Inferior parietal cortex (tissue), 1 donor: ENCODE measurements around the gene HRH1.
"Not testable (repeated sequence)": the region's sequence is repeated elsewhere in the genome, so short reads cannot be mapped to it uniquely, and the experiment has no call there.

Experiments
- DNase-seq: peaks from one replicate; pipeline ENCODE4 v3.0.0-alpha.2; 2016; ENCODE audit errors: extremely low spot score

The HRH1 gene

GRCh38 chr3:11206316-11206715, 52.0 kb downstream of the HRH1 start:
- no peak for DNase-seq

GRCh38 chr3:11206953-11207352, 52.7 kb downstream of the HRH1 start:
- no peak for DNase-seq

- no peak for DNase-seq
Measured at GRCh38 chr3:11211531-11212298, 57.4 kb downstream of the HRH1 start.

GRCh38 chr3:11212299-11212608, 58.0 kb downstream of the HRH1 start:
- DNase-seq: peak; percentile 37

- no peak for DNase-seq
Measured at GRCh38 chr3:11212784-11213183, 58.5 kb downstream of the HRH1 start.

- DNase-seq: no peak
Measured at GRCh38 chr3:11213810-11214450, 59.6 kb downstream of the HRH1 start.

- no peak for DNase-seq
Measured at GRCh38 chr3:11214451-11214978, 60.2 kb downstream of the HRH1 start.

GRCh38 chr3:11217370-11217769, 63.1 kb downstream of the HRH1 start:
- DNase-seq: not testable (repeated sequence)

- DNase-seq: no peak
Measured at GRCh38 chr3:11220230-11220629, 65.9 kb downstream of the HRH1 start.

GRCh38 chr3:11221818-11222415, 67.6 kb downstream of the HRH1 start:
- no peak for DNase-seq

GRCh38 chr3:11224010-11224409, 69.7 kb downstream of the HRH1 start:
- no peak for DNase-seq

GRCh38 chr3:11224870-11225229, 70.6 kb downstream of the HRH1 start:
- DNase-seq: no peak

- DNase-seq: no peak
Measured at GRCh38 chr3:11226042-11226370, 71.7 kb downstream of the HRH1 start.

- no peak for DNase-seq
Measured at GRCh38 chr3:11228041-11228440, 73.7 kb downstream of the HRH1 start.

GRCh38 chr3:11230125-11230524, 75.8 kb downstream of the HRH1 start:
- no peak for DNase-seq

- DNase-seq: no peak
Measured at GRCh38 chr3:11230832-11231231, 76.5 kb downstream of the HRH1 start.

GRCh38 chr3:11235385-11235784, 81.1 kb downstream of the HRH1 start:
- DNase-seq: no peak

GRCh38 chr3:11236588-11237461, 82.5 kb downstream of the HRH1 start:
- DNase-seq: peak; percentile 32

GRCh38 chr3:11238060-11238459, 83.8 kb downstream of the HRH1 start:
- no peak for DNase-seq

GRCh38 chr3:11238880-11239279, 84.6 kb downstream of the HRH1 start:
- DNase-seq: no peak

GRCh38 chr3:11239796-11240195, 85.5 kb downstream of the HRH1 start:
- DNase-seq: no peak

- DNase-seq: no peak
Measured at GRCh38 chr3:11240496-11240895, 86.2 kb downstream of the HRH1 start.
